Measurements from ENCODE around the gene PLEKHA7.
"Not testable (repeated sequence)": the region's sequence is repeated elsewhere in the genome, so short reads cannot be mapped to it uniquely, and the experiment has no call there.

Gene PLEKHA7

GRCh38 chr11:16873289-16873688 lies 140.9 kb downstream of the PLEKHA7 start:
- no peak for DNase-seq
- Histone ChIP-seq H3K36me3 (replicated peaks) (no peaks in the 10 kb centered on the region), H3K27me3 (replicated peaks) (no peaks in the 10 kb centered on the region), H3K27ac (no peak overlapping the region), H3K4me3 (ENCODE audit: low read depth, low read length) (no peak overlapping the region)
- in situ Hi-C loops (cut with HindIII; ENCODE audit: low pct_ligation_motif_present, low sequenced_read_pairs) = no loop called here
- no peak for TF ChIP-seq CTCF (IDR thresholded peaks at IDR 0.05; ENCODE audit: low read depth, low read length, missing control alignments)

GRCh38 chr11:16871368-16871767 lies 142.8 kb downstream of the PLEKHA7 start:
- Histone ChIP-seq H3K36me3 (replicated peaks) (no peaks in the 10 kb centered on the region), H3K4me3 (ENCODE audit: low read depth, low read length) (no peak overlapping the region), H3K27ac (no peak overlapping the region), H3K27me3 (replicated peaks) (no peaks in the 10 kb centered on the region)
- TF ChIP-seq CTCF (IDR thresholded peaks at IDR 0.05; ENCODE audit: low read depth, low read length, missing control alignments) = no peak
- in situ Hi-C loops (cut with HindIII; ENCODE audit: low pct_ligation_motif_present, low sequenced_read_pairs) = no loop called here
- DNase-seq = no peak

- DNase-seq = no peak
- no peaks in the 10 kb centered on the region for H3K36me3 ChIP-seq (replicated peaks)
- no peak for TF ChIP-seq CTCF (IDR thresholded peaks at IDR 0.05; ENCODE audit: low read depth, low read length, missing control alignments)
- no peak overlapping the region for H3K4me3 ChIP-seq (ENCODE audit: low read depth, low read length)
- H3K27ac ChIP-seq = no peak overlapping the region
- H3K27me3 ChIP-seq (replicated peaks) = no peaks in the 10 kb centered on the region
- in situ Hi-C loops (cut with HindIII; ENCODE audit: low pct_ligation_motif_present, low sequenced_read_pairs) = no loop called here
Observed at GRCh38 chr11:16867097-16867496, 147.1 kb downstream of the PLEKHA7 start.

GRCh38 chr11:16864428-16864827 lies 149.8 kb downstream of the PLEKHA7 start:
- H3K36me3 ChIP-seq (replicated peaks); H3K4me3 ChIP-seq (ENCODE audit: low read depth, low read length); H3K27me3 ChIP-seq (replicated peaks); DNase-seq; in situ Hi-C loops (cut with HindIII; ENCODE audit: low pct_ligation_motif_present, low sequenced_read_pairs); H3K27ac ChIP-seq: not testable (repeated sequence)

DNA sequence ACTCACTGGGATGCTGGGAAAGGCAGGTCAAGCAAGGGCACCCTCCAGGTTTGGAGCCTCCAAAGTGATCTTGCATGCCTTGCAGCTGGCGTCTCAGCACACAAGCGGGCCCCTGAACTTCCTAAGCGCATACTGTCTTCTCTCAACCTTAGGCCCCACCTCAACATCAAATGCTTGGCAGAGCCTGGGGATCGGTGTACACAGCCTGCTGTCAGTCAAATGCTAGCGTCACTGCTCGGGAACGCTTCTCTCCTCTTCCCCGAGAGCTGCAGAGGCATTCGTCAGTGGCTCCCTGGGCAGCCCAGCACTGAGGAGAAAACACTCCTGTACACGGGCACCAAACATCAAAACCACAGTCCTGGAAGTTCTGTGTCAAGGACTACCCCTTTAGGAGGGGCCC lies 150.8 kb downstream of the PLEKHA7 start:
- DNase-seq = peak; percentile 12
- Histone ChIP-seq H3K27ac (no peak overlapping the region), H3K4me3 (ENCODE audit: low read depth, low read length) (no peak overlapping the region), H3K27me3 (replicated peaks) (no peaks in the 10 kb centered on the region), H3K36me3 (replicated peaks) (no peaks in the 10 kb centered on the region)
- in situ Hi-C loops (cut with HindIII; ENCODE audit: low pct_ligation_motif_present, low sequenced_read_pairs) = no loop called here
- TF ChIP-seq CTCF (IDR thresholded peaks at IDR 0.05; ENCODE audit: low read depth, low read length, missing control alignments) = no peak

GRCh38 chr11:16862726-16863125 lies 151.5 kb downstream of the PLEKHA7 start:
- DNase-seq = no peak
- no peak for TF ChIP-seq CTCF (IDR thresholded peaks at IDR 0.05; ENCODE audit: low read depth, low read length, missing control alignments)
- no peaks in the 10 kb centered on the region for H3K27me3 ChIP-seq (replicated peaks)
- no peak overlapping the region for H3K27ac ChIP-seq
- no peaks in the 10 kb centered on the region for H3K36me3 ChIP-seq (replicated peaks)
- in situ Hi-C loops (cut with HindIII; ENCODE audit: low pct_ligation_motif_present, low sequenced_read_pairs) = no loop called here
- no peak overlapping the region for H3K4me3 ChIP-seq (ENCODE audit: low read depth, low read length)
